Brain microvascular endothelial cell (primary cell): ENCODE measurements around the gene SNX19.
"Not testable (repeated sequence)": the region's sequence is repeated elsewhere in the genome, so short reads cannot be mapped to it uniquely, and the experiment has no call there.

Experiments
- DNase-seq: peaks from one replicate; pipeline ENCODE4 v3.0.0-alpha.2; 2020
- H3K27ac ChIP-seq: fragments of 250-450 bp; sonication (Bioruptor Pico); 2 replicates; pipeline ENCODE4 v1.5.1; 2020; ENCODE audit warnings: mild to moderate bottlenecking, moderate library complexity
- H3K27me3 ChIP-seq: fragments of 250-450 bp; sonication (Bioruptor Pico); replicated peaks from 2 replicates; pipeline ENCODE4 v1.5.1; 2020; ENCODE audit warnings: mild to moderate bottlenecking
- H3K36me3 ChIP-seq: fragments of 250-450 bp; sonication (Bioruptor Pico); replicated peaks from 2 replicates; pipeline ENCODE4 v1.5.1; 2020; ENCODE audit warnings: mild to moderate bottlenecking
- H3K4me3 ChIP-seq: 2 replicates; pipeline ENCODE4 v1.5.1; 2011; ENCODE audit warnings: low read depth, mild to moderate bottlenecking, control low read depth, low read length, moderate library complexity
- CTCF ChIP-seq: IDR thresholded peaks from 2 replicates; pipeline ENCODE4 v1.5.1; 2011; ENCODE audit warnings: low read depth, mild to moderate bottlenecking, moderate library complexity, low read length, control low read depth, inconsistent platforms; ENCODE audit errors: missing control alignments
- in situ Hi-C: cut with HindIII; loops from 2 replicates; pipeline ENCODE4 v1.10.0; 2017; ENCODE audit warnings: low sequenced_read_pairs, low pct_ligation_motif_present

The SNX19 gene

DNA sequence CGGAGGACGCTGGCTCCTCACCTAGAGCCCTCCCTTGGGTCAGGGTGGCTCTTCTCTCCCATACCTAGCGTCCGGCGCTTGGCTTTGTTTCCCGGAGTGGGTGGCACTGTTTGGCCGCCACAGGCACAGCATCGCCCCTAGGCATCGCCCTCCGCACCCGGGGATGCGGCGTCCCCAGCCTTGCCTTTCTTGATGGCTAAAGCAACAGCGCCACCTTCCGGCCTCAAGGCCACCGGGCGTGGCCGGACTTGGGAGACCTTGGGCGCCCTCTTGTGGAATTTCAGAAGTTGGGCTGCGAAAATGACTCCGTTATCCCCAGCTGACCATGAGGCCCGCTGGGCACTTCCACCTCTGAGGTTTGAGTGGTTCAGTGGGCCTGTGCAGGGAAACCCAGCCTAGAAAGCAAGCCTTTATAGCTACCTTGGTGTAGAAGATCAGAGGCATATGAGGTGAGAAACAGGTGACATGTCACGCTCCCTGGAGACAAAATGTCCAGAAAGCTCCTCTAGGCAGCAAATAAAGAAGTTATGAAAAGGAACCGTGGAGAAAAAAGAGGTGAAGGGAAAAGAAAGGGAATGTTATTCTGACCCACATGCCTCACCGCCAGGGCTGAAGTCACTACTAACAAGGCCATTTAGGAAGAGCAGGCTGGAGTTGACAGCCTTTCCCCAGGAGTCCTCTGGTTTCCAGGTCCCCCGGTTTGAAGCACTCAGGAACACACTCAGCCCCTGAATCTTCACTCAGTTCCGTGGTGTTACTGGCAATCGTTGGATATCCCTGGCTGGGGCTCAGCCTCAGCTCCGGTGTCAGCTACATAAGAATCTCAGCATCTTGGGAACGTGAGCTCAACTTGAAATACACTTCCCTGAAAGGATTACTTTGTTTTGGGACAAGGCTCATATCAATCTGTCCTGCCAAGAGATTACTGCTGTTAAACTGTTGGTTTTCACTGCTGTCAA is 54.1 kb downstream of the SNX19 start:
- TF ChIP-seq CTCF = peak; percentile 100
- Histone ChIP-seq H3K4me3 (peak overlapping the region; percentile 22), H3K27ac (no peak overlapping the region), H3K36me3 (no peaks in the 10 kb centered on the region), H3K27me3 (no peaks in the 10 kb centered on the region)
- in situ Hi-C loops = loop anchor here (10.0 kb wide), 1 partner anchor 417 kb away; the partner anchor contains the start of gene ADAMTS15
- peak; percentile 70 for DNase-seq

GRCh38 chr11:130861283-130861682 is 55.0 kb downstream of the SNX19 start:
- Histone ChIP-seq H3K4me3 (no peak overlapping the region), H3K36me3 (no peaks in the 10 kb centered on the region), H3K27me3 (no peaks in the 10 kb centered on the region), H3K27ac (no peak overlapping the region)
- in situ Hi-C loops = loop anchor here (10.0 kb wide), 1 partner anchor 416 kb away; the partner anchor contains the start of gene ADAMTS15
- DNase-seq = no peak
- no peak for TF ChIP-seq CTCF

- no peak for TF ChIP-seq CTCF
- H3K4me3 ChIP-seq = no peak overlapping the region
- no peaks in the 10 kb centered on the region for H3K36me3 ChIP-seq
- in situ Hi-C loops = loop anchor here (10.0 kb wide), 1 partner anchor 415 kb away; the partner anchor contains the start of gene ADAMTS15
- H3K27ac ChIP-seq = no peak overlapping the region
- DNase-seq = no peak
- no peaks in the 10 kb centered on the region for H3K27me3 ChIP-seq
Observed at GRCh38 chr11:130859886-130860285, 56.4 kb downstream of the SNX19 start.

DNA sequence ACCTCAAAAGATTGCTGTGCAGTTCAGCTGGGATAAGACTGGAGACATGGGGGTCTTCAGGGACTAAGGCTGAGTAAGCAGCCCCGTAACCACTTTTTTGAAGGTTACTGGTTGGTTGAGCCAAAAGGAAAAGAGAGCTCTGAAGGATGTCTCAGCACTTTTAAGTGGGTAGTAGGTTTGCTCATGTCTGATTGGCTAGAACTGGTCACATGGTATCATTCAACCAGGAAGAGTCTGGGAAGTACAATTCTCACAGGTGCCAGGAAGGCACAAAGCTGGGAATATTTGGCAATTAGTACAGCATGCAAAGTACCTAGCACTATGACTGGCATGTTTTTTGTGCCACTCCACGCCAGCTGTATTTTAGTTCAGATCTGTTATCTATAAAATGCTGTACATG is 58.1 kb downstream of the SNX19 start:
- in situ Hi-C loops = no loop called here
- no peak for TF ChIP-seq CTCF
- Histone ChIP-seq H3K36me3 (no peaks in the 10 kb centered on the region), H3K4me3 (no peak overlapping the region), H3K27ac (no peak overlapping the region), H3K27me3 (no peaks in the 10 kb centered on the region)
- no peak for DNase-seq

DNA sequence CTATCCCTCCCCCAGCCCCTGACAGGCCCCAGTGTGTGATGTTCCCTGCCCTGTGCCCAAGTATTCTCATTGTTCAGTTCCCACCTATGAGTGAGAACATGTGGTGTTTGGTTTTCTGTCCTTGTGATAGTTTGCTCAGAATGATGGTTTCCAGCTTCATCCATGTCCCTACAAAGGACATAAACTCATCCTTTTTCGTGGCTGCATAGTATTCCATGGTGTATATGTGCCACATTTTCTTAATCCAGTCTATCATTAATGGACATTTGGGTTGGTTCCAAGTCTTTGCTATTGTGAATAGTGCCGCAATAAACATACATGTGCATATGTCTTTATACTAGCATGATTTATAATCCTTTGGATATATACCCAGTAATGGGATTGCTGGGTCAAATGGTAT is 60.6 kb downstream of the SNX19 start:
- H3K27me3 ChIP-seq, H3K27ac ChIP-seq, in situ Hi-C loops, H3K4me3 ChIP-seq, H3K36me3 ChIP-seq, DNase-seq: not testable (repeated sequence)

- no peaks in the 10 kb centered on the region for H3K36me3 ChIP-seq
- no peaks in the 10 kb centered on the region for H3K27me3 ChIP-seq
- no peak for TF ChIP-seq CTCF
- no peak overlapping the region for H3K4me3 ChIP-seq
- DNase-seq = no peak
- in situ Hi-C loops = no loop called here
- no peak overlapping the region for H3K27ac ChIP-seq
Observed at GRCh38 chr11:130854483-130854882, 61.8 kb downstream of the SNX19 start.
